Endometrial microvascular endothelial cells (primary cell): ENCODE data around the gene AP4M1. TPM values are rescaled to one million over a fixed set of nuclear protein-coding genes. Genes with fewer than 3 reads are reported as not detected.
"Not testable (repeated sequence)": the region's sequence is repeated elsewhere in the genome, so short reads cannot be mapped to it uniquely, and the experiment has no call there.

Experiments
- in situ Hi-C: cut with HindIII; loops from 2 replicates; pipeline ENCODE4 v1.10.0; 2017; ENCODE audit warnings: low sequenced_read_pairs, low pct_unique_long_range_greater_than_20kb; ENCODE audit errors: inconsistent ontology term
- total RNA-seq: library from RNA; depleted of rRNA; stranded (reverse); fragments of >200 nt; gene quantifications from one replicate; pipeline ENCODE4 v1.2.3, GENCODE V29; 2015; ENCODE audit errors: inconsistent ontology term

Gene AP4M1
- total RNA-seq, 1 donor from 2014 or later, result 54.1 TPM

DNA sequence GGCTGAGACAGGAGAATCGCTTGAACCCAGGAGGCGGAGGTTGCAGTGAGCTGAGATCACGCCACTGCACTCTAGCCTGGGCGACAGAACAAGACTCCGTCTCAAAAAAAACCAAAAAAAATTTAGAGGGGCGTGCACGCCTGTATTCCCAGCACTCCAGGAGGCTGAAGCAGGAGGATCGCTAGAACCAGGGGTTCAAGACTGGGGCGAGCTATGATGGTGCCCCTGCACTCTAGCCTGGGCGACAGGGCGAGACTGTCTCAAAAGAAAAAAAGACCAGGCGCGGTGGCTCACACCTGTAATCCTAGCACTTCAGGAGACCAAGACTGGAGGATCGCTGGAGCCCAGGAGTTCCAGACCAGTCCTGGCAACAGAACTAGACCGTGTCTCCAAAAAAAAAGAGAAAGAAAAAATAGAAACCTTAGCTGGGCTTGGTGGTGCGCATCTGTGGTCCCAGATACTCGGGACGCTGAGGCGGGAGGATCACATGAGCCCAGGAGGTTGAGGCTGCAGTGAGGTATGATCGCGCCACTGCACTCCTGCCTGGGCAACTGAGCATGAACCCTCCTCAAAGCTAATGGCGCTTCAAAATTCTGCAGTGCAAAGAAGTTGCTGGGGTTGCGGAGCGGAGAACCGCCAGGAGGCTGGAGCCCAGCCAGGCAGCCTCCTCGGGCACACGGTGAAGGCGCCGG lies 24.9 kb downstream of the AP4M1 start:
- in situ Hi-C loops, result no loop called here

DNA sequence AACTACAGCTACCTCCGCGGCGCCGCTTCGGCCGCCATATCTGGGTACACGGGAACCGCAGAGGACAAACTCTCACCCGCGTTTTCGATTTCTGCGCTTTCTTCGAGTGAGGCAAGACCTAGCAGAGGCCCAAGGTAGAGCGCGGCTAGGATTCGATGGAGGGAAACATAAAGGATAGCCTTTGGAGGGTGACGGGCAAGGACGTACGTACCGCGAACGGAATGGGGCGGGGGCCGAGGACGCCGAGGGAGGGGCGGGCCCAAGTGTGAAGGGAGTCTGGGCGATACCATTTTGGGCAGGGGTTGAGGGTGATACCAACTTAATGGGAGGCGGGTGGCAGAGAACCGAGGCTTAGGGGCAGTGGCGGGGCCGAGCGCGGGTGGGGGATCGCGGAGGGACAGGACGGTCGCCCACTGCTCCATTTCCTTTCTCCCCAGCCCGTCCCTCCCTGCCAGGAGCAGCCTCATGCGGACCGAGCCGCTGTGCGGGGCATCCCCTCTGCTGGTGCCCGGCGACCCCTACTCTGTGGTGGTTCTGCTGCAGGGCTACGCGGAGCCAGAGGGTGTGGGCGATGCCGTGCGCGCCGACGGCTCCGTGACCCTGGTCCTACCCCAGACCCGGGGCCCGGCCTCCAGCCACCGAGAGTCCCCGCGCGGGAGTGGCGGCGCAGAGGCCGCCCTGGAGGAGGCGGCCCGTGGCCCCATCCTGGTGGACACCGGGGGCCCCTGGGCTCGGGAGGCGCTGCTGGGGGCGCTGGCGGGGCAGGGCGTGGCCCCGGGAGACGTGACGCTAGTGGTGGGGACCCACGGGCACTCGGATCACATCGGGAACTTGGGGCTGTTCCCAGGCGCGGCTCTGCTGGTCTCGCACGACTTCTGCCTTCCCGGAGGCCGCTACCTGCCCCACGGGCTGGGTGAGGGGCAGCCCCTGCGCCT lies 25.8 kb downstream of the AP4M1 start, which contains the start of gene MBLAC1:
TSS of gene MBLAC1 (plus strand) at position 37 of the 935 bp plus-strand sequence. CDS start at position 466, 429 bp downstream.
- in situ Hi-C loops, result no loop called here

DNA sequence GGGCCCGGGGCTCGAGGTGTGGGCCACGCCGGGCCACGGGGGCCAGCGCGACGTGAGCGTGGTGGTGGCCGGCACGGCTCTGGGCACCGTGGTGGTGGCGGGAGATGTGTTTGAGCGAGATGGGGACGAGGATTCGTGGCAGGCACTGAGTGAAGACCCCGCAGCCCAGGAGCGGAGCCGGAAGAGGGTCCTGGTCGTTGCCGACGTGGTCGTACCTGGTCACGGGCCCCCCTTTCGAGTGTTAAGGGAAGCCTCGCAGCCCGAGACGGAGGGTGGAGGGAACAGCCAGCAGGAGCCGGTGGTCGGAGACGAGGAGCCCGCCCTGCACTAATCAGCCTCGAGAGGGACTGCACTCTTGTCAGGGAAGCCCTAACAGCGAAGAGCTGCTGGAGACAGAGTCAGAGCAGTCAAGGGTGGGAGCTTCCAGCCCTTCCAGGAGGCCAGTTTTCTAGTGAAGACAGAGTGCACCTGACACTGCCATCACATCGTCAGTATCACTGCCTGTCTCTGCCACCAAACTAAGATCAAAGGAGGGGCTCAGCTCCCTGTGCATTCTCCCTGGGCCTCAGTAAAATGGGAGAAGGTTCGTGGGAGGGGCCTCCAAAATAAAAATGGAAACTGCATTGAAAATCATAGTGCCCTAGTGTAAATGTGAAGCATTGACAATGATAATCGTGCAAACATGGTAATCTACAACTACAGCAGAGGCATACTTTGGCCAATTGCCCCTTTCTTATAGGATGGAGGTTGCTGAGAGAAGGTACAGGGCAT lies 26.6 kb downstream of the AP4M1 start:
- in situ Hi-C loops, result no loop called here

DNA sequence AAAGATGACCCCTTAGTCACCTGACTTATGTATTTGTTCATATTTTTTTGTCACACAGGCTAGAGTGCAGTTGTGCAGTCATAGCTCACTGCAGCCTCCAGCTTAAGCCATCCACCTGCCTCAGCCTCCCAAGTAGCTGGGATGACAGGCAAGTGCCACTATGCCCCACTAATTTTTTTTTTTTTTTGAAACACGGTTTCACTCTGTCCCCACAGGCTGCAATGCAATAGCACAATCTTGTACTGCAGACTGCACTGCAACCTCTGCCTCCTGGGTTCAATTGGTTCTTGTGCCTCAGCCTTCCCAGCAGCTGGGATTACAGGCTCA lies 27.2 kb downstream of the AP4M1 start:
- in situ Hi-C loops, result no loop called here

DNA sequence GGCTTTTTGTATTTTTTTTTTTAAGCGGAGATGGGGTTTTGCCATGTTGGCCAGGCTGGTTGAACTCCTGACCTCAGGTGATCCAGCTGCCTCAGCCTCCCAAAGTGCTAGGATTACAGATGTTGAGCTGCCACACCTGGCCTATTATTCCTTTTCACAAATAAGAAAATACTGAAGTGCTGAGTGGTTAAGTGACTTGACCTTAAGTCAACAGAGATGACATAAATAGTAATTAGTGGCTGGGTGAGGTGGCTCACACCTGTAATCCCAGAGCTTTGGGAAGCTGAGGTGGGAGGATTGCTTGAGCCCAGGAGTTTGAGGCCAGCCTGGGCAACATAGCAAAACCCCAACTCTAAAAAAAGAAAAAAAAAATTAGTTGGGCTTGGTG lies 28.8 kb downstream of the AP4M1 start:
- in situ Hi-C loops, result not testable (repeated sequence)

DNA sequence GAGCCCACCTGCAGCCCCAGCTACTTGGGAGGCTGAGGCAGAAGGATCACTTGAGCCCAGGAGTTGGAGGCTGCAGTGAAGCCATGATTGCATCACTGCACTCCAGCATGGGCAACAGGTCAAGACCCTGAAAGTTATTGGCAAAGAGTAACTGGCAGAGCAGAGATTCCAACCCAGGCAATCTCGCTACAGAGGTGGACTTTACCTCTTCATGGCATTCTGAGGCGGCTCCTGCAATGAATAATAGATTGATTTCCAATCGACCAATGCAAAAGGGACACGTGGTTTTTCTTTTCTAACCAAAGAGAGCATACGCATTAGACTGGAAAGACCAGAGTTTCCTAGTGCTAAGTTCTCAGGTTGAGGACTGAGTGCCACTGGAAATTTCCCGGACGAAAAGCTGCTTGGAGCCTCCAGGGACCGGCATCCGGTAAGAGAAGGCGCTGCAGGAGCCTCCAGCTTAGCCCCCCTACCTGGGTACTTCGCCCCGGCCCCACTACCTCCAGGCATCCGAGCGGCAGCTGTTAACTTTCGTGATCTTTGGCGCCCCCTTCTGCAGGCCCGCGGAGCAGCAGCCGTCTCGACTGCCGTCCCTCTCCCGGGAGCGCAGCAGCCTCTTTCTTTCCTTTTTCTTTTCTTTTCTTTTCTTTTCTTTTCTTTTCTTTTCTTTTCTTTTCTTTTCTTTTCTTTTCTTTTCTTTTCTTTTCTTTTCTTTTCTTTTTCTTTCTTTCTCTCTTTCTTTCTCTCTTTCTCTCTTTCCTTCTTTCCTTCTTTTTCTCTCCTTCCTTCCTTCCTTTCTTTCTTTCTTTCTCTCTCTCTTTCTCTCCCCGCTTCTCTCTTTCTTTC lies 29.4 kb downstream of the AP4M1 start:
- in situ Hi-C loops, result no loop called here

DNA sequence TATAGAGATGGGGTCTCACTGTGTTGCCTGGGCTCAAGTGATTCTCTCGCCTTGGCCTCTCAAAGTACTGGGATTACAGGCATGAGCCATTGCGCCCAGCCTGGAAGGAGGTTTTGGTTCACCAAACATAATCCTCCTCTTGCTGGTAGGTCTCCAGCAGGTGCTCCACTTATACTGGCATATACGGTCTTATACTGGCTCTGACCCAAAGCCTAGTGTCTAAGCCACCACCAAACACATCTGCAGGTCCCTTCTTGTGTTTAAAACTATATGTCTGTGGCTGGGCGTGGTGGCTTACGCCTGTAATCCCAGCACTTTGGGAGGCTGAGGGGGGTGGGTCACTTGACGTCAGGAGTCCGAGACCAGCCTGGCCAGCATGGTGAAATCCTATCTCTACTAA lies 30.7 kb downstream of the AP4M1 start:
- in situ Hi-C loops, result no loop called here

DNA sequence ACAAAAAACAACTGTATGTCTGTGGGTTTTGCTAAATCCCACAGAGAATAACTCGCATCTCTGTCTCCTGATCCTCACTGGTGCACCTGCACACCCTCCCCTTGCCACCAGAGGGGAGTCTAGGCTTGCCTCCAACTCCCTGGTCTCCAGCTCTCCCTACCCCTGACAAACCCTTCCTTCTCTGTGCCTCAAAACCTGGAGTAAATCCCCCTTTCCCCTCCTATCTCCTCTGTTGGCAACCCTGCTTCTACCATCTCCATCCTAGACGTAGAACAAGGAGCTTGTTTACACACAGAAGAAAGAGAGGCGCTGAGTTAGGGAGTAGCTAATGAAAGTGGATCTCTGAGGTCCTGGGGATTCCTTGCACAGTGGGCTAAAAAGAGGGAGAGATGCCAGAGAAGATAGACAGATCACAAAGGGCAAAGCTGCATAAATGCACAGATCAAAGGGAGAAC lies 31.3 kb downstream of the AP4M1 start:
- in situ Hi-C loops, result no loop called here

DNA sequence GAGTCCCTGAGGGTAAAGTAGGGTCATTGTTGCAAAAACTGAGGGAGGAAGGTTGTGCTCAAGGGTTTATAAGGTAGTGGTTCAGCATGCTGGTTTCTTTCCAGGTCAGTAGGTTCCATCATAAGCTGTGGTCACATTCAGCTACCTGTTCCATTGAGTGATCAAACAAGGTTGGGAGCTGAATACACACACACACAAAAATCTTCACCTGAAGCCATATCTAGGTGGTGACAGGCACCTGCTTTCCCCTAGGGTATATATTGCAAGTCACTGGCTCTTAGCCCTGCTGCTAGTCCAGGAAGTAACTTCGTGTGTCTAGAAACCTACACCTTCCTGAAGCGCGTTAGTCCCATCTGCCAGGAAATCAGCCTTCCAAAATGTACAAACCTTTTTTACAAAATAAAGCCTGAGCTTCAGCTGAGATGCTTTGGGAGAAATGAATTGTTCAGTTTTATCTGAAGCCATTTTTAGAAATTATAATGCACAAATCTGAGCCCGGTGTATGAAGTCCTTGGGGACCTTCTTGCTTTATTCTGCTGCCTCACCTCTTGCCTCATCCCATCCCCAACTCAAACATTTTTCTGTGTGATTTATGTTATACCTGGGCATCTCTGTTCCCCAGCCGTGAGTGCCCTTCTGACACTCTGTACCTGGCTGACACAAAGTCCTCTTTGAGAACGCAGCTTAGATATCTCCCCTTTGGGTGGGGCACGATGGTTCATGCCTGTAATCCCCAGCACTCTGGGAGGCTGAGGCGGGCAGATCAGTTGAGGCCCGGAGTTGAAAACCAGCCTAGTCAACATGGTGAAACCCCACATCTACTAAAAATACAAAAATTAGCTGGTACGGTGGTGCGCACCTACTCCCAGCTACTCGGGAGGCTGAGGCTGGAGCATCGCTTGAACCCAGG lies 36.7 kb downstream of the AP4M1 start:
- in situ Hi-C loops, result no loop called here

DNA sequence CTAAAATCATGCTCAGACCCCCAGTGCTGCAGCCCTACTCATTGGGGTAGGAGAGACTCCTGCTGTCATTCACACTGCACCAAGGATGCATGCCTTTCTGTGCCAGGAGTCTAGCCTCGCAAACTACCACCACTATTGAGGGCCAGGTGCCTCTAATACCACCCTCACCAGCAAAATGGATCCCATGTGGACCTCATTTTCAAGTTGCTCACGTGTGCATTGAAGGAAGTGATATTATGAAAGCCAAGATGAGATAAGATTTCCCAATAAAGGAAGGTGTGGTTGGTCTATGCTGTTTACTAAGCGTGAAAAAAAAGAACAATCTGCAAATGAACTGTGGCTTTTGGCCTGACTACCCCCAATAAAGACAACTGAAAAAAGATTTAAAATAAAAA lies 40.1 kb downstream of the AP4M1 start:
- in situ Hi-C loops, result no loop called here

DNA sequence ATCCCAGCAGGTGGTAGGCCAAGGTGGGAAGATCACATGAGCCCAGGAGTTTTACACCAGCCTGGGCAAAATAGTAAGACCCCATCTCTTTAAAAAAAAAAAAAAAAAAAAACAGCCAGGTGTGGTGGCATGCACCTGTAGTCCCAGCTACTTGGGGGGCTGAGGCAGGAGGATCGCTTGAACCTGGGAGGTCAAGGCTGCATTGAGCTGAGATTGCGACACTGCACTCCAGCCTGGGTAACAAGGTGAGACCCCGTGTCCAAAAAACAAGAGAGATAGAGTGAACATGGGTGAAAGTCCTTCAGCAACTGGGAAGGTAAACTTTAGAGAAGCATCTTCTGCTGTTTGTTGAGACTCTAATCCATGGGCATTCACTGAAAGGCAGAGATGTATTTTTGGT lies 41.0 kb downstream of the AP4M1 start:
- in situ Hi-C loops, result no loop called here

DNA sequence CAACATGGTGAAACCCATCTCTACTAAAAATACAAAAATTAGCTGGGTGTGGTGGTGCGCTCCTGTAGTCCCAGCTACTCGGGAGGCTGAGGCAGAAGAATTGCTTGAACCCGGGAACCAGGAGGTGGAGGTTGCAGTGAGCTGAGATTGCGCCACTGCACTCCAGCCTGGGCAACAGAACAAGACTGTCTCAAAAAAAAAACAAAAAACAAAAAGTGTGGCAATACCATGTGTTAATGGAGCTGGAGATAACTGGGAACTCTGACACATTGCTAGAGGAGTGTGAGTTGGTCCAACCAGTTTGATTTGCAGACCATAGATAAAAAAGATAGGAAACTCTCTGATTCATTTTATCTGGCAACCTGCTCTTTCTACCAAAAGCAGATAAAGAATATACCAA lies 44.9 kb downstream of the AP4M1 start:
- in situ Hi-C loops, result not testable (repeated sequence)

DNA sequence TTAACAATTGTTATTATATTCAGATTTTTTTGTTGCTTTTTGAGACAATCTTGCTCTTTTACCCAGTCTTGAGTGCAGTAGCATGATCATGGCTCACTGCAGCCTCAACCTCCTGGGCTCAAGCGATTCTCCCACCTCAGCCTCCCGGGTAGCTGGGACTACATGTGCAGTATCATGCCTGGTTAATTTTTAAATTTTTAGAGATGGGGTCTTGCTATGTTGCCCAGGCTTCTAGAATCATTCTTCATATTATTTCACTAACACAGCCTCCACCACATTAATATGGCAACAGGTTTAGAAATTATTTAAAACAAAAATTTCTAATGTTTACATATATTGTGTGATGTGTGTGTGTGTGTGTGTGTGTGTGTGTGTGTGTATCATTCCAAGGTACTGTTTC lies 45.8 kb downstream of the AP4M1 start:
- in situ Hi-C loops, result no loop called here

DNA sequence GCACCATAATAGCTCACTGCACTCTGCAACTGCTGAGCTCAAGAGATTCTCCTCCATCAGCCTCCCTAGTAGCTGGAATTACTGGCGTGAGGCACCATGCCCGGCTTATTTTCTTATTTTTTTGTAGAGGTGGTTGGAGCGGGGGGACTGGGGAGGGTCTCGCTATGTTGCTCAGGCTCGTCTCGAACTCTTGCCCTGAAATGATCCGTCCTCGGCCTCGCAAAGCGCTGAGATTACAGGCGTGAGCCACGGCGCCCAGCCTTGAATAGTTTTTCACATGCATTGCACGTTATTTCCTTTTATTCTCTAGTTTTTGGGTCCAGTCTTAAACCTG lies 46.7 kb downstream of the AP4M1 start:
- in situ Hi-C loops, result no loop called here

DNA sequence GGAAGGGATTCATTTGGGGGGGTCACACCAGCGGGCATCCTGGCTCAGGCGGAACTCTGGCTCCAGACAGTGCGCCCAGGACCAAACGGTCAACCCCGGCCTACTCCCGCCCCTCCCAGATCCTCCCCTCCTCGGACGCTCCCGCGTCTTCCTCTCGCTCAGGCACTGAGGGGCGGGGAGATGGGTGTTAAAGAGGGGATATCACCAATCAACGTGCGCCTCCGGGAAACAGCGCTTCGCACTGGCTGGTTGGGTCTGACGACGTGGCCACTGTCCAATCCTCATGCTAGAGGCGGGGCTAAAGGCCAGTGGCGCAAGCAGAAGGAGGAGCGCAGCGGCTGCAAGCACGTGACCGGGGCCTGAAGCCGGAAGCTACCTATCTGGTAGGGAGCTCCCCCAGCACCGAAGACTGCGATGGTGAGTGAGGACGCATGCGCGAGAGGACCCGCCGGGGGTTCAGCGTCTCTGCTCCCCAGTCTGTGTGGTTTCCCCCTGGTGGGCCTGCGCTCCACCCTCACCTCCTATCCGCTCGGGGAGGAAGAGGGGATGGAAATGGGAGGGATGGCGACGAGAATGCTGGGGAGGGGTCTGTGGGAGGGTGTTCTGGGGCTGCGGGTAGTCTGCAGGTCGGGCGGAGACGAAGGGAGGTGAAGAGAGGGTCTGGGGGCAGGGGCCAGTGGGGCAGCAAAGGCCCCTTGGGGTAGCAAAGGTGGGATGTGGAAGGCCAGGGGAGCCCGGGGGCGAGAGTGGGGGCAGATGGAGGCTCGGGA lies 47.3 kb downstream of the AP4M1 start, which contains the start of gene LAMTOR4:
TSS of gene LAMTOR4 (plus strand) at position 360 of the 770 bp plus-strand sequence. CDS start at position 415, 55 bp downstream.
- in situ Hi-C loops, result no loop called here

DNA sequence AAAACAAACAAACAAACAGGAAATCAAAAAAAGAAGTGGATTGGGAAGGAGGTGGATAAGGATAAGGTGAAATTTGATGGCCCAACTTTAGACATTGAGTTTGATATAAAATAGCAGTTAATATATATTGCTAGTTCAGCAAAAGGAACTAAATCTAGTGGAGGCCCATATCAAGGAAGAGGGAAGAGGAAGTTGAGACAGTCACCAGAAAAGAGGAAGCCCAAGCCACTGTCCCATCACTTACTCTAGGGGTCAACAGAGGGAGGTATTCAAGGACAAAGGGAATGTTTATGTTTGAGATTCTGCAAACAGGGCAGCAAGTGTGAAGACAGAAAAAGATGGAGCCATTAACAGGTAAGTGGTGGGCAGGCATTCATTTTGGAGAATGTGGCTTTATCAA lies 51.0 kb downstream of the AP4M1 start:
- in situ Hi-C loops, result no loop called here
